ENCODE data around the gene ZNF532. TPM values are rescaled to one million over a fixed set of nuclear protein-coding genes. Genes with fewer than 3 reads are reported as not detected.
A peak's percentile ranks its signal among the peaks of the same experiment; 100 is the strongest.

ZNF532 gene
- total RNA-seq, 4 donors from 2014 or later, result 3.9 to 188 (median 12.7) TPM

DNA sequence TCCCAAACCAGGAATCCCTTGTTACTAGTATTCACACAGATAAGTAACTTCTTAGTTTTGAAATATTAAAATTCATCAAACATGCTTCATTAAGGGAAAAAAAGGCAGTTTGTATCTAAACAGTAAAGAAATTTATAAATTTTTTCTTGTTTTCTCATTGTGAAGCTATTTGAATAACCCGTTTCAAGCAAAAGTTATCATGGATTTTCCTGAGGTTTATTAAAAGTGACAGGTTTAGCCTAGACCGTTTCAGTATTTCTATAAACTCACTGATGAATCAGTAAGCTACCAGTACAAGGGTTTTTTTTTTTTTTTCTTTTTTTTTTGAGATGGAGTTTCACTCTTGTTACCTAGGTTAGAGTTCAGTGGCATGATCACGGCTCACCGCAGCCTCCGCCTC is 20.0 kb downstream of the ZNF532 start:
- DNase-seq, result no peak
- Histone ChIP-seq H3K27ac (no peak overlapping the region), H3K9me3 (no peaks in the 10 kb centered on the region), H3K4me1 (no peaks in the 10 kb centered on the region), H3K36me3 (no peaks in the 10 kb centered on the region), H3K4me3 (no peak overlapping the region), H3K27me3 (no peaks in the 10 kb centered on the region)
- TF ChIP-seq POLR2A (IDR thresholded peaks at IDR 0.05), result no peak
- TF ChIP-seq, protein P1, sequence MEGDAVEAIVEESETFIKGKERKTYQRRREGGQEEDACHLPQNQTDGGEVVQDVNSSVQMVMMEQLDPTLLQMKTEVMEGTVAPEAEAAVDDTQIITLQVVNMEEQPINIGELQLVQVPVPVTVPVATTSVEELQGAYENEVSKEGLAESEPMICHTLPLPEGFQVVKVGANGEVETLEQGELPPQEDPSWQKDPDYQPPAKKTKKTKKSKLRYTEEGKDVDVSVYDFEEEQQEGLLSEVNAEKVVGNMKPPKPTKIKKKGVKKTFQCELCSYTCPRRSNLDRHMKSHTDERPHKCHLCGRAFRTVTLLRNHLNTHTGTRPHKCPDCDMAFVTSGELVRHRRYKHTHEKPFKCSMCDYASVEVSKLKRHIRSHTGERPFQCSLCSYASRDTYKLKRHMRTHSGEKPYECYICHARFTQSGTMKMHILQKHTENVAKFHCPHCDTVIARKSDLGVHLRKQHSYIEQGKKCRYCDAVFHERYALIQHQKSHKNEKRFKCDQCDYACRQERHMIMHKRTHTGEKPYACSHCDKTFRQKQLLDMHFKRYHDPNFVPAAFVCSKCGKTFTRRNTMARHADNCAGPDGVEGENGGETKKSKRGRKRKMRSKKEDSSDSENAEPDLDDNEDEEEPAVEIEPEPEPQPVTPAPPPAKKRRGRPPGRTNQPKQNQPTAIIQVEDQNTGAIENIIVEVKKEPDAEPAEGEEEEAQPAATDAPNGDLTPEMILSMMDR (IDR thresholded peaks at IDR 0.05), result no peak

DNA sequence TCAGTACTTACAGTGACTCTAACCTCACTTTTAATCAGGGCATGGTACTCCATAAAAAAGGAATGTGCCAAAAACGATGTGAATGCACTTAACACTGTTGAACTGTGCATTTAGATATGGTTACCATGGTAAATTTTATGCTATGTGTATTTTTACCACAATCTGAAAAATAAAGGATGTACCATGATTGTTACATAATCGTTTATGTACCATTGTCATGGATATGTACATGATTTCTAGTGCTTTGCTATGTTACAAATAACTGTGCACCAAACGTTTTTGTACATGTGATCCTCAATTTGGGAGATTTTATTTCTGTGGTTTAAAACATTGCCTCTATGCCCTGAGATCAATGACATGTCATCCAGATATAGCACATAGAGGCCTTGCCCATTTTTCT is 21.8 kb downstream of the ZNF532 start:
- H3K36me3 ChIP-seq, result no peaks in the 10 kb centered on the region
- no peaks in the 10 kb centered on the region for H3K9me3 ChIP-seq
- H3K4me3 ChIP-seq, result no peak overlapping the region
- no peak for DNase-seq
- H3K27ac ChIP-seq, result peak overlapping the region in 1 of 4 donors; percentile 55
- no peaks in the 10 kb centered on the region for H3K27me3 ChIP-seq
- H3K4me1 ChIP-seq, result peaks cover 0 to 4% (median 0%) of the 10 kb centered on the region in 4 donors
- TF ChIP-seq, protein P1 (IDR thresholded peaks at IDR 0.05), result no peak
- TF ChIP-seq POLR2A (IDR thresholded peaks at IDR 0.05), result no peak

DNA sequence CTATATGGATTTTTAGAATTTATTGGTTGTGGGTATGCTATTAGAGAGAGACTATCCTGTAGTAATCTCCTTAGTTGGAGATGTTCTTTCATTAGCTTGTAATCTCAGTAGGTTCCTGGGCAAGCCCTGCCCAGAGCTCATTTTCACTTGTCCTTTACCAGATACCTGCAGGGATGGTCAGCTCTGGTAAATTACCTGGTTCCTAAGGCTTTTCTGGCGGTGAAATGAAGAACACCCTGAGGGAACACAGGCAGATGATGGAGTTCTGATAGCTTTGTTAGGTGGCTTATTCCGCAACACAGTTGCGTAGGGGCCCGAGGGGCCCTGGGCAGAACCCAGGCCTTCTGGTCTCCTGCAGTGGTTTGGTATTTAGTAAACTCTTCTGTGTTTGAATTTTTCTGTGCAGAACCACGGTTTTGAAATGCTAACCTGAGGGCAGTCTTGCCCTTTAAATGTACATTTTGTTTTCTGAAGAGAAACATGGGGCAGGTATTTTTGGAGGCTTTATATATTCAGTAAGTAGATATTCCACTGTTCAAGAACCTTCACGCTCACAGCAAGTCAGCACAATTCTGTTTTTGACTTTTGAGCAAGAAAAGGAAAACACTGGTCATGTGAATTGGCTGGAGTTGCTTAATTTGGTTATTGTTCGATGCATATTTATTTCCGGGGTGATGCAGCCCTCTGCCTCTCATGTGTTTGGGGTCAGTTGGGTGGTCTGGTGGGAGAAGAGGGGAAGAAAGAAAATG is 22.4 kb downstream of the ZNF532 start:
- no peaks in the 10 kb centered on the region for H3K27me3 ChIP-seq
- no peaks in the 10 kb centered on the region for H3K36me3 ChIP-seq
- no peaks in the 10 kb centered on the region for H3K9me3 ChIP-seq
- no peak for TF ChIP-seq POLR2A (IDR thresholded peaks at IDR 0.05)
- TF ChIP-seq, protein P1 (IDR thresholded peaks at IDR 0.05), result no peak
- H3K4me3 ChIP-seq, result no peak overlapping the region
- peak in 1 of 3 donors; percentile 25 for DNase-seq
- peak overlapping the region; percentile 21 to 55 (median 49) for H3K27ac ChIP-seq
- H3K4me1 ChIP-seq, result peaks cover 0 to 4% (median 0%) of the 10 kb centered on the region in 4 donors

DNA sequence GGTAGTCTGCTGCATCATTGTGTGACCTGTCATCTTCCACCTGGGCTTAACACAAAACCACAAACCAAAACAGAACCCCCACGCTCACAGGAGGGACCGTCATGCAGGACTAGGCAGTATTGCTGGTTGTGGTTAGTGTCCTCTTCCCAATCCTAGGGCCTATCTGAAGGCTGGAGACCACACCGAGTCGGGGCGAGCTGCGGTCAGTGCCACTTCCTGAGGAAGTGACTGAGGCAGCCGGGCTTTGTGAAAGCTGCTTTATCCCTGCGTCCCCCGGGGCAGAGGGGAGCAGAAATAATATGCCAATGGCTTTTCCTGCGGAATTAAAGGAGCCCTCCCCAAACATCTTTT is 22.9 kb downstream of the ZNF532 start:
- TF ChIP-seq POLR2A (IDR thresholded peaks at IDR 0.05), result no peak
- TF ChIP-seq, protein P1 (IDR thresholded peaks at IDR 0.05), result no peak
- no peaks in the 10 kb centered on the region for H3K9me3 ChIP-seq
- H3K36me3 ChIP-seq, result no peaks in the 10 kb centered on the region
- no peak overlapping the region for H3K4me3 ChIP-seq
- DNase-seq, result peak in 2 of 3 donors; percentile 73 to 83
- H3K27me3 ChIP-seq, result no peaks in the 10 kb centered on the region
- peaks cover 0 to 4% (median 0%) of the 10 kb centered on the region in 4 donors for H3K4me1 ChIP-seq
- H3K27ac ChIP-seq, result peak overlapping the region; percentile 21 to 55 (median 49)

DNA sequence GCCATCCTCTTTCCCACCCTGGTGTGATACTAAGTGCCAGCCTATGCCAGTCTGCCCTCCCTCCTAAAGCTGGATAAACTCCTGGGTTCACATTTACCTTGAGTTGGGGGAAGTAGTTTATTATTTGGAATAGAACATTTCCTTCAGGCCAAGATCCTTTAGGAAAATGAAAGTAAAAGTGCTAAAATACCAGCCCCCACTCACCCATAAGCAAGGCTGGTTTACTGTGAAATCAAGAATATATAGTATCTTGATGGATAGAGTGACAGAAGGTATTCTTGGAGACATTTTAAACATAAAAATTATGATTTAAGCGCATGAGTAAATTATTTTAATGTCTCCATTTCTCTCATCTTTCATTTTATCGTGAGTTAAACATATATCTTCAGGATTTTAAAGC is 27.1 kb downstream of the ZNF532 start:
- H3K27me3 ChIP-seq, result no peaks in the 10 kb centered on the region
- no peaks in the 10 kb centered on the region for H3K9me3 ChIP-seq
- H3K27ac ChIP-seq, result no peak overlapping the region
- no peak overlapping the region for H3K4me3 ChIP-seq
- DNase-seq, result no peak
- H3K36me3 ChIP-seq, result no peaks in the 10 kb centered on the region
- no peak for TF ChIP-seq POLR2A (IDR thresholded peaks at IDR 0.05)
- TF ChIP-seq, protein P1 (IDR thresholded peaks at IDR 0.05), result no peak
- H3K4me1 ChIP-seq, result peaks cover 0 to 4% (median 0%) of the 10 kb centered on the region in 4 donors

Data from Peyer's patch (tissue), 4 donors.